Kidney (tissue), 14 donors: ENCODE data around the gene SCAPER. TPM values are rescaled to one million over a fixed set of nuclear protein-coding genes. Genes with fewer than 3 reads are reported as not detected.

ENCODE experiments used
- DNase-seq, 5 donors: peaks; one replicate each; pipeline ENCODE4 v3.0.0-alpha.2; 2013 to 2020
- FAIRE-seq: peaks from 2 replicates; lab custom pipeline; 2012; peaks lifted over from hg19 to GRCh38; lab: Jason Lieb, UNC
- H3K27ac ChIP-seq, 2 donors: one replicate each; pipeline ENCODE4 v1.7.0; 2013; ENCODE audit warnings: low read depth in 2 of 2, low read length in 2 of 2, inconsistent platforms in 1 of 2
- H3K27me3 ChIP-seq: one replicate; pipeline ENCODE4 v1.7.1; 2013; ENCODE audit warnings: low read length, inconsistent platforms; ENCODE audit not compliant: control insufficient read depth, insufficient read depth
- H3K36me3 ChIP-seq, 3 donors: one replicate each; pipeline versions ENCODE4 v1.7.0 to v1.7.1; 2013; ENCODE audit warnings: low read length in 3 of 3, control low read depth in 1 of 3, inconsistent platforms in 1 of 3; ENCODE audit not compliant: insufficient read depth in 3 of 3, control insufficient read depth in 2 of 3
- H3K4me1 ChIP-seq, 3 donors: one replicate each; pipeline versions ENCODE4 v1.7.0 to v1.7.1; 2013; ENCODE audit warnings: low read length in 3 of 3, inconsistent platforms in 1 of 3, low read depth in 1 of 3; ENCODE audit not compliant: control insufficient read depth in 2 of 3, insufficient read depth in 2 of 3
- H3K4me3 ChIP-seq, 3 donors: one replicate each; pipeline versions ENCODE4 v1.7.0 to v1.8.1; 2013; ENCODE audit warnings: low read length in 3 of 3, control low read depth in 1 of 3, inconsistent platforms in 1 of 3
- H3K9ac ChIP-seq, 3 donors: one replicate each; pipeline versions ENCODE4 v1.7.0 to v1.7.1; 2013; ENCODE audit warnings: low read length in 3 of 3, control low read depth in 1 of 3, inconsistent platforms in 1 of 3
- H3K9me3 ChIP-seq, 3 donors: one replicate each; pipeline versions ENCODE4 v1.7.0 to v1.7.1; 2013; ENCODE audit warnings: low read length in 3 of 3, control low read depth in 1 of 3, inconsistent platforms in 1 of 3; ENCODE audit not compliant: control insufficient read depth in 2 of 3, insufficient read depth in 1 of 3
- intact Hi-C: fragments of 100-400 bp; cut with DNase I; formaldehyde crosslinking; loops from one replicate; pipeline ENCODE4 v1.11.1; 2022
- polyA plus RNA-seq: library from polyadenylated mRNA; stranded (reverse); fragments of 350-450 nt; fragmentation: Illumina TruSeq; extraction: RNeasy Lipid Tissue Mini Kit (QIAGEN cat#74804); gene quantifications from one replicate; pipeline ENCODE4 v1.2.3, GENCODE V29; 2014; ENCODE audit warnings: low read depth, low replicate concordance; ENCODE audit not compliant: insufficient read depth
- total RNA-seq: library from RNA; stranded (reverse); fragmentation: NEBNext Ultra II Directional; extraction: Animal tissue kit (Norgen Biotek cat#: 25700); gene quantifications from one replicate; pipeline ENCODE4 v1.2.1, GENCODE V29; 2021
- TF ChIP-seq, protein P1 (sequence below): IDR thresholded peaks from 3 replicates; pipeline ENCODE4 v1.5.1; 2012; ENCODE audit warnings: mild to moderate bottlenecking, moderate library complexity, borderline replicate concordance; ENCODE audit not compliant: insufficient read depth; ENCODE audit errors: extremely low read depth
- donor health status: control.
- donor health status: control.
- donor health status: control.
- donor health status: control.
- donor health status: control.
- donor health status: DM: yes; HTN: yes; CAD: no.
- donor health status: Normal renal cell carcinoma (clear cell type).

SCAPER gene
- total and polyA plus RNA-seq, 2 donors from 2014 or later, result 11.6 to 39.4 TPM

GRCh38 chr15:76776480-76776879, 128.7 kb downstream of the SCAPER start:
- Histone ChIP-seq H3K36me3 (peaks cover 0 to 12% (median 2%) of the 10 kb centered on the region in 3 donors), H3K4me3 (no peak overlapping the region), H3K27ac (no peak overlapping the region), H3K9ac (no peak overlapping the region), H3K9me3 (no peaks in the 10 kb centered on the region), H3K4me1 (no peaks in the 10 kb centered on the region), H3K27me3 (no peaks in the 10 kb centered on the region)
- intact Hi-C loops, result no loop called here
- no peak for DNase-seq
- no peak for FAIRE-seq
- TF ChIP-seq, protein P1, sequence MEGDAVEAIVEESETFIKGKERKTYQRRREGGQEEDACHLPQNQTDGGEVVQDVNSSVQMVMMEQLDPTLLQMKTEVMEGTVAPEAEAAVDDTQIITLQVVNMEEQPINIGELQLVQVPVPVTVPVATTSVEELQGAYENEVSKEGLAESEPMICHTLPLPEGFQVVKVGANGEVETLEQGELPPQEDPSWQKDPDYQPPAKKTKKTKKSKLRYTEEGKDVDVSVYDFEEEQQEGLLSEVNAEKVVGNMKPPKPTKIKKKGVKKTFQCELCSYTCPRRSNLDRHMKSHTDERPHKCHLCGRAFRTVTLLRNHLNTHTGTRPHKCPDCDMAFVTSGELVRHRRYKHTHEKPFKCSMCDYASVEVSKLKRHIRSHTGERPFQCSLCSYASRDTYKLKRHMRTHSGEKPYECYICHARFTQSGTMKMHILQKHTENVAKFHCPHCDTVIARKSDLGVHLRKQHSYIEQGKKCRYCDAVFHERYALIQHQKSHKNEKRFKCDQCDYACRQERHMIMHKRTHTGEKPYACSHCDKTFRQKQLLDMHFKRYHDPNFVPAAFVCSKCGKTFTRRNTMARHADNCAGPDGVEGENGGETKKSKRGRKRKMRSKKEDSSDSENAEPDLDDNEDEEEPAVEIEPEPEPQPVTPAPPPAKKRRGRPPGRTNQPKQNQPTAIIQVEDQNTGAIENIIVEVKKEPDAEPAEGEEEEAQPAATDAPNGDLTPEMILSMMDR, result no peak

DNA sequence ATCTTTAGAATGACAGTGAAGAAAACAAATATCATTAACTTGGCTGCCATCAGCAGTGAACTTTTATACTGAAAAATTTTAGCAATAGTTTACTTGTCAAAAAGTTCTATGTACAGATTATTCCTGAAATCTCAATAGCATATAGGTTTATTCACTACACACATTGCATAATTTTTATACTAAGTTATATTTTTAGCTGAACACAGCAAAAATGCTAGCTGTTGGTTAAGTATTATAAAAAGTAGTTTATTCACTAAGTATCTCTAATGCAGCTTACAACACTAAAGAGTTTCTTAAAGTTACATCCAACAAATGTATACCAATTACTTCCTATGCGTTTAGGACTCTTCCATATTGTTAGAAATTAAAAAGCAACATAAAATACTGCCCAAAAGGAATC, 131.9 kb downstream of the SCAPER start:
- Histone ChIP-seq H3K36me3 (peaks cover 0 to 12% (median 2%) of the 10 kb centered on the region in 3 donors), H3K27me3 (no peaks in the 10 kb centered on the region), H3K9ac (no peak overlapping the region), H3K4me1 (no peaks in the 10 kb centered on the region), H3K9me3 (no peaks in the 10 kb centered on the region), H3K4me3 (no peak overlapping the region), H3K27ac (no peak overlapping the region)
- DNase-seq (no peak), FAIRE-seq (no peak)
- TF ChIP-seq, protein P1, result no peak
- intact Hi-C loops, result no loop called here

DNA sequence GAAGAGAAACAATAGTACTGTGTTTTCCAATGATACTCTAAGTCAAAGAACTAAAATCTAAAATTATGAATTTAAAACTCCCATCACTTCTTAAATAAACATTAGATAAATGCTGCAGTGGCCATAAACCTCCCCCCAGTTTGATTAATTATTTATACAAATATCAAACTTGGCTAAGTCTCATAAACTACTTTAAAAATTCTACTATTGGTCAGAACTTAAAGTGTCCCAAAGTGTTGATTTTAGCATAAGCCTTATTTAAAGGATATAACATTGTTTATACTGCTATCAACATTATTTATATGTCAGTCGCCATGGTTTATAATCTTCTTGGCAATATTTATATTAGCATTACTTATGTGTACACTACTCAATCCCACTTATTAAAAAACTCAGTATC, 132.4 kb downstream of the SCAPER start:
- H3K27ac ChIP-seq, result no peak overlapping the region
- DNase-seq (no peak), FAIRE-seq (no peak)
- H3K4me1 ChIP-seq, result no peaks in the 10 kb centered on the region
- H3K27me3 ChIP-seq, result no peaks in the 10 kb centered on the region
- no peaks in the 10 kb centered on the region for H3K9me3 ChIP-seq
- intact Hi-C loops, result no loop called here
- H3K4me3 ChIP-seq, result no peak overlapping the region
- peaks cover 0 to 12% (median 2%) of the 10 kb centered on the region in 3 donors for H3K36me3 ChIP-seq
- TF ChIP-seq, protein P1, result no peak
- no peak overlapping the region for H3K9ac ChIP-seq

DNA sequence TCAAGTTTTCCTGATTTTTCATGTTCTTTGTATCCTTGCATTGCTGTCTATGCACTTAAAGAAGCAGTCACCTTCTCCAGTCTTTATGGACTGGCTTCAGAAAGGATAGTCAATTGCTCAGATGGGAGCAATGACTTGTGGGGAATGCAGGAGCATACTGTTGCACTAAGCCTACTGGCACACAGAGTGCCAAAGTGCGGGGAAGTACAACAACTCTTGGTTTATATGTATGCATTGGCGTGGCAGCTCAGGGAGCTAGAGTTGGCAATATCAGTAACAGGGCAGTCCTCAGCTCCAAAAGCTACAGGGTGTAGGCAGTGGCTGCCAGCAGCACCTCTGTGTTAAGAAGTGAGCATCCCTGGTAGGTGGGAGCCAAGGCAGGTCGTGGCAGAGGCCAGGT, 141.1 kb downstream of the SCAPER start:
- intact Hi-C loops, result no loop called here
- FAIRE-seq (no peak), DNase-seq (no peak)
- Histone ChIP-seq H3K36me3 (peaks cover 7 to 17% (median 10%) of the 10 kb centered on the region in 3 donors), H3K9me3 (peaks cover 0 to 3% (median 0%) of the 10 kb centered on the region in 3 donors), H3K27me3 (no peaks in the 10 kb centered on the region), H3K4me3 (no peak overlapping the region), H3K4me1 (no peaks in the 10 kb centered on the region), H3K9ac (no peak overlapping the region), H3K27ac (no peak overlapping the region)
- TF ChIP-seq, protein P1, result no peak
